ENCODE results near the gene OPA3.

OPA3 gene

DNA sequence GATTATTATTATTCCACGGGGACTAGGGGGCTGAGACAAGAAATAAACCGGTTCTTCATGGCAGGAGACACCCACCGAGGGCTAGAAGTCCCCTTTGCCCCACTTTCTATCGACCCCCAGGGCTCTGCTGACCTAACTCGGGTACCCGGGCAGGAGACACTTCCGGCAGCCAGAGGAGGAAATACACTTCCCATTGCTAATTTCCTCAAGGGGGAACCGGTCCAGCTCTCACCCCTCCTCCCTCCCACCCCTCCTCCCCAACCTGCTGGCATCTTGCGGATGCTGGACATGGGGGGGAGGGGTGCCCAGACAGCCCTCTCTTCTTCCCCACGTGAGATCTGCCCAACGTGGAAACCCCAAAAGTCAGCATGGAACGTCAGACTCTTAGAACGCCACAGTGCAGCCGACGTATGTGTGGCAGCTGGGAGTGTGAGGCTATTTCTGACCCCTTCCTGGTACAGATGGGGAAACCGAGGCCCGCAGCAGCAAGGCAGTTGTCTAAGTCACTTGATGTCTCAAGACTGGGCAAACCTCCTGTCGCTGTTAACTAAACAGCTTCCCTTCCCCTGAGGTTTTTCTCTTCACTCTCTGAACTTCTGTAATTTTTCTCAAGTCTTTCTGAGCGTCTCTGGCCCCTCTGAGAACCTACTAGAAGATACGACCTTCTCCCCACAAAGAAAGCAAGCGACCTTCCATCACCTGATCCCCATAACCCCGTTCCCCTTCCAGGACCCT is 13.8 kb upstream of the OPA3 start:
- peak; percentile 88 for DNase-seq (ENCODE audit: low spot score)

DNA sequence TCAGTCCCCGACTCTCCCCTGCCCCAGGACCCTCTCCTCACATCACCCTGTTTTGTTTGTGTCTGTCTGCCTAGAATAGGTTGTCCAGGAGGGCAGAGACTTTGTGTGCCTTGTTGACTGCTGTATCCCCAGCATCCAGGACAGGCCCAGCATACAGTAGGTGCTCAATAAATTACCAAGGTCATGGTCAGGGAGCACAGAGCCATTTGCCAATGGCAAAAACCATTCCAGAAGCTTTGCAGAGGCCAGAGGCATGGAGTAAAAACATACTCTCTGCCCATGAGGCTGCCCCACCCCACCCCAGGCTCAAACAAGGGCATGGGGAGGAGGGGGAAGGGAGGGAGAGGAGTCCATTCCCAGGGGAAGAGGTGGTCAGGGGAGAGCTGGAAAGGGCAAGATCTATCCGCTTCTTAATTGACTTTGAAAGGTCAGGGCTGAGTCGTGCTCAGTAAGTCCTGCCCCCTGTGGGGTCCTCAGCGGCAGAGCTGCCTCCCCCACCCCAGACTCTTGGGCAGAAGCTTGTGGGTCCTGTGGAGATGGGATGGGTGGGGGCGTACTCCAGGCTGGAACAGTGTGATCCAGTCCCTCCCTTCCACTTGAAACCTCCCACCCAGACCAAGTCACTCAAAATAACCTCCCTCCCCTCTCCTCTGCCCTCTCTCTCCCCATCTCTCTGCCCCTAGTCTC is 13.0 kb upstream of the OPA3 start:
- no peak for DNase-seq (ENCODE audit: low spot score)

DNA sequence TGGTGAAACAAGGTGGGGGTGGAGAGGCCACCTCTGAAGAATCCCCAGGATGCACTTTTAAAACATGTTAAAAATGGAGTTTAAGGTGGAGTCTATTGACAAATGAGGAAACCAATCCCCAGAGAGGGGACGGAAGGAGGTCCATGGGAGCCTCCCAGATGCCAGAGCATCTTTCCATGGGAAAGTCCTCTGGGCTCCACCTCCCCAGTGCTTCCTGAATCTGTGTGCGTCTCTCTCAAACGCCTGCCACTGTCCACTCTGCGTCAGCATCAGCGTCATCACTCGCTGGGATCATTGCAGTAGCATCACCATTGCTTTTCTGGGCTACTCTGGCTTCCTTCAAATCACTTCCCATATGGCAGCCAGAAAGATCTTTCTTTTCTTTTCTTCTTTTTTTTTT is 11.2 kb upstream of the OPA3 start:
- no peak for DNase-seq (ENCODE audit: low spot score)

DNA sequence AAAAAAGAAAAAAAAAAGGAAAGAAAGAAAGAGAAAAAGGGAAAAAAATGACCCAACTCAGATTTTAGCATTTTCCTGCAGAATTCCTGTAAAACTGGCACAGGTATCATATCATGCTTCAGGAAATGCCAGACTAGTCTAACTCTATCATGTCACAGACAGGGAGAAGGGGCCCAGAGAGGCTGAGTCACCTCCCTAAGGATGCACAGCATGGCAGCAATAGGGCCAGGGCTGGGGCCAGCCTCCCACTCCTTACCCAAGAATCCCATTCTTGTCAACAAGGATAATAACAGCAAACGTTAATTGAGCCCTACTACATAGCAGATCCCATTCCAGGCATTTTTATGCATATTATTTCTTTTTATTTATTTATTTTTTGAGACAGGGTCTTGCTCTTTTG is 8.9 kb upstream of the OPA3 start:
- DNase-seq (ENCODE audit: low spot score): no peak

DNA sequence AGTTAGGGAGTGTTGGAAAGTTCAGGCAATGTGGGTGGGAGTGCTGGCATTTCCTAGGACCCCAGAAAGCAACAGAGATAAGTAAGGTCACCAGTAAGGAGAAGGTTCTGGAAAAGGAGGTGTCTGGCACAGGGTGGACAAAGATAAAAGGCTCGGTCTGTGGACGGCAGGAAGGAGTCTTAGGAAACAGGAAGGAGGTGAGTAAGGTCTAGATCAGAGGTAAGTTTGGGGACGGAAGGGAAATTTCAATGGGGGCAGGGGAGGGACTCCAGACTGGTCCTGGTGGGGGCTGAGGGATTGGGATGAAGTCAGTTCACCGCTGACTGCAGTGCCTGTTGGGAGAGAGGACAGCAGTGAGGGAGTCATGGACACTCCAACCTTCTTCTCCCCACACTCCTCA is 7.8 kb upstream of the OPA3 start:
- peak; percentile 91 for DNase-seq (ENCODE audit: low spot score)

DNA sequence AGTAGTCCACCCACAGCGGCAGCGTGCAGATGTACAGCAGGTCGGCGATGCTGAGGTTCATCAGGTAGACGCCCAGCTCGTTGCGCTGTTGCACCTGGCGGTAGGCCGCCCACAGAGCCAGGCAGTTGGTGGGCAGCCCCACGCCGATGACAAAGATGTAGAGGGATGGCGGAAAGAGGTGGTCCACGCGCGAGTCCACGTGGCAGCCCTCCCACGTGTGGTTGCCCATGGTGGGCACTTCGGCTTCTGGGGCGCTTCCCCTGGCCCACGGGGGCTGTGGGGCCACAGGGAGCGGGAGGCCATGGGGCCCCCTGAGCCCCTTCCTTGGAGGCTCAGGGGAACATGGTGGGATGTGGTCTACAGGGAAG is 7.0 kb upstream of the OPA3 start:
- no peak for DNase-seq (ENCODE audit: low spot score)

DNA sequence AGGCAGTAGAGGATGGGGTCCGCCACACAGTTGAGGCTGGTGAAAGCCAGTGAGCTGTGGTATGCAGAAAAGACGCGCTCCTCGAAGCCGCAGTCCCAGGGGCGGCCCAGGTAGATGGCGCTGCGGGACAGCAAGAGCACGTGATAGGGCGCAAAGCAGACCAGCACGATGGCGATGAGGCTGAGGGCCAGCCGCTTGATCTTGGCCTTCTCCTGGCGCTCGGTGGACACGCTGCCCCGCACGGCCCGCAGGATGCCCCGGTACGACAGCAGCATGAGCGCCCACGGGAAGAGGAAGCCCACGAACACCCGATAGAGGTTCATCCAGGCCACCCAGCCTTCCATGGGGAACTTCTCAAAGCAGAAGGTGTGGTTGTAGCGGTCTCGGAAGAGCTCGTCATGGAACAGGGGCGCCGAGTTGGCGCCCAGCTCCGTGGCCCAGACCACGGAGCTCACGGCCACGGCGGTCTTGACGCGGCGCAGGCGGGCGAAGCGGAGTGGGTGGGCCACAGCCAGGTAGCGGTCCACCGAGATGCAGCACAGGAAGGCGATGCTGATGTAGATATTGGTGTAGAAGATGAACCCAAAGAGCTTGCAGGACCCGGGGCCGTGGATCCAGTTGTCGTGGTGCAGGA is 6.5 kb upstream of the OPA3 start:
- DNase-seq (ENCODE audit: low spot score): no peak

DNA sequence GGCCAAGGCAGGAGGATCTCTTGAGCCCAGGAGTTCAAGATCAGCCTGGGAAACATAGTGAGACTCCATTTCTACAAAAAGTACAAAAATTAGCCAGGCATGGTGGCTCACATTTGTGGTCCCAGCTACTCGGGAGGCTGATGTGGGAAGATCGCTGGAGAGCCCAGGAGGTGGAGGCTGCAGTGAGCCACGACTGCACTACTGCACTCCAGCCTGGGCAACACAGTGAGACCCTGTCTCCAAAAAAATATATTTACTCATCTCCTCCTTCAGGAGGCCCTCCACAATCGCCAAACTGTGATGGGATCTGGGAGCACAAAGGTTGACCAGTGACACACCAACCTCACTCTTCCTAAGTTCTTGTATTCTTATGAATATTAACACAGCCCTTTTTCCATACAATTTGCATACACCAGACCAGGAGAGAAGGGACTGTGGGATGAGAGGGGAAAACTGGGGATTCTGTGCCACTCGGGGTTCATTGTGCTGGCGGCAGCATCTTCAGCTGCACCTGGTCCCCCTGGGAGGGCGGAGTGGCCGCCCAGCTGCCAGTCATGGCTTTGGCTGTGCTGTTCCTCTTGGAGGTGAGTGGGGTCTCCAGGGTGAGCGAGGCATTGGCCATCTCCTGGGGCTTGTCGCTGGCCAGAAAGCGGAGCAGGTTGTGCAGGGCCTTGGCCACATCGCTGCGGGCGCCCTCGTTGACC is 5.8 kb upstream of the OPA3 start:
- no peak for DNase-seq (ENCODE audit: low spot score)

DNA sequence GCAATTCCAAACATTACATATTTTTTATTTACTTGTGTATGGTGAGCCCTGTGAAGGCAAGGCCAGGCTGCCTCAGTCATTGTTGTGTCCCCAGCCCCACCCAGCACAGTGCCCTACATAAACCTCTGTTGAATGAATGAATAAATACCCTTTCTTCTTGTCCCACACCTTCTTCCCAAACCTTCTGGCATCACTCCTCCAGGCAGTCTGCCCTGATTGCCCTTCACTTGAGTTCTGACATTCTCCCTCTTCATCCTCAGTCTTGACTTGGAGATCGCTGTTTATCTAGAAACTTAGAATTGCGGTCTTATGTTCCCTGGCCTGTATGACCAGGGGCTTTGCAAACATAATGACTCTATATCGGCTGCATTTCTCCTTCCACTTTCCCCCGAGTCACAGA is 5.2 kb upstream of the OPA3 start:
- DNase-seq (ENCODE audit: low spot score): no peak

DNA sequence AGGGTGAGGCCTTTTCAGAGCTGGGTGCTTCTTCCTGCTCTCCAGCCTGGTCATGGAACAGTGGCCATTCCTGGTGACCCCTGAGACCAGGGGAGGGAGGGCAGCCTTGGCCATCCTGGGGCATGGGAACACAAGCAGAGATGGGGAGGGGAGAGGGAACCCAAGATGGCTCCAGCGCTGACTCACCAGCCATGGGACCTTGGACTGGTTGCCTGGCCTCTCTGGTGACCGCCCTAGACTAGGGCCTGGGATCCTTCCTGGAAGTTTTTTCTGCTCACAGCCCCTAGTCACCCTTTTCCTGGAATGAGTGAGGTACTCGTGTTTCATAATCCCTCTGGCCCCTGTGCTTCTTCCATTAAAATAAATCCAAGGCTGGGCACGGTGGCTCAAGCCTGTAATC is 3.3 kb upstream of the OPA3 start:
- peak; percentile 30 for DNase-seq (ENCODE audit: low spot score)

DNA sequence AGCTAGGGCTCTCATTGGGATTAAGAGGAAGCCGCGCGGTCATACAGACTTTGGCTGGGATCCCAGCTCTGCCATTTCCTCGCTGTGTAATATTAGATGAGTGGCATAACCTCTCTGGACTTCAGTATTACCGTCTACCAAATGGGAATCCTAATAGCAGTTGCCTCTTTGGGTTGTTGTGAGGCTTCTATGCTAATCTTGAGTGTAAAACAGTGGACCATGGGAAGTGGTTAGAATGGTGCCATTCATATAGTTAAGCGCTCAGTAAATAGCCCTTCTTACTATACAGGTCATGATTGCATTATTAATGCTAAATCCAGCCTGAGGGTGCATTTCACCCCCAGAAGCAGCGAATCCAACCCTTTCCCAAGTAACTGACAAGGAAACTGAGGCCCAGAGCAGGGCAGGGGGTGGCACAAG is 566 bp upstream of the OPA3 start:
- DNase-seq (ENCODE audit: low spot score): no peak

DNA sequence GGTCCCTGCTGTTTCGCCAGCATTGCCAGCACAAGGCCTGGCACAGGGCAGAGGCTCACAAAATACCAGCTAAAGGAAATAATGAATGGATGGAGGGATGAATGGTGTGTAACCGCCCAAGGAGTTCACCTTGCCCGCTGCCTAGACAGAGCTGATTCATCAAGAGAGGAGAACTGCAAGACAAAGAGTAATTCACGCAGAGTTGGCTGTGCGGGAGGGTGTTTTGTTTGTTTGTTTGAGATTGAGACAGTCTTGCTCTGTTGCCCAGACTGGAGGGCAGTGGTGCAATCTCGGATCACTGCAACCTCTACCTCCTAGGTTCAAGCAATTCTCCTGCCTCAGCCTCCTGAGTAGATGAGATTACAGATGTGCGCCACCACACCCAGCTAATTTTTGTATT is 3.0 kb downstream of the OPA3 start:
- DNase-seq (ENCODE audit: low spot score): no peak

DNA sequence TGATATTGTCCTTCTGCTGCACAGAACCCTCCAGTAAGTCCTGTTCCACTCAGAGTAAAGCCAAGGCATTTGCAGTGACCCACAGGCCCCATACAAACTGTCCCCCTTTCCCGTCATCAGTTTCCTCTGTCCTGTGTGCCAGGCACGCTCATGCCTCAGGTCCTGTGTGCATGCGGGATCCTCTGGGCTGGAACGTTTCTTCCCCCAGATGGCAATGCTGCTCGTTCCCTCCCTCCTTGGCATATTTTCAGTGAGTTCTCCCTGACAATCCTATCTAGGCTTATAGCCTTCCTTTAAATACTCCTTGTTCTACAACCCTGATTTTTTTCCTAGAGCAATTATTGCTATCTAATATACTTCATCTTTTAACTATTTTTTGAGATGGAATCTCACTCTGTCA is 5.7 kb downstream of the OPA3 start:
- DNase-seq (ENCODE audit: low spot score): no peak

DNA sequence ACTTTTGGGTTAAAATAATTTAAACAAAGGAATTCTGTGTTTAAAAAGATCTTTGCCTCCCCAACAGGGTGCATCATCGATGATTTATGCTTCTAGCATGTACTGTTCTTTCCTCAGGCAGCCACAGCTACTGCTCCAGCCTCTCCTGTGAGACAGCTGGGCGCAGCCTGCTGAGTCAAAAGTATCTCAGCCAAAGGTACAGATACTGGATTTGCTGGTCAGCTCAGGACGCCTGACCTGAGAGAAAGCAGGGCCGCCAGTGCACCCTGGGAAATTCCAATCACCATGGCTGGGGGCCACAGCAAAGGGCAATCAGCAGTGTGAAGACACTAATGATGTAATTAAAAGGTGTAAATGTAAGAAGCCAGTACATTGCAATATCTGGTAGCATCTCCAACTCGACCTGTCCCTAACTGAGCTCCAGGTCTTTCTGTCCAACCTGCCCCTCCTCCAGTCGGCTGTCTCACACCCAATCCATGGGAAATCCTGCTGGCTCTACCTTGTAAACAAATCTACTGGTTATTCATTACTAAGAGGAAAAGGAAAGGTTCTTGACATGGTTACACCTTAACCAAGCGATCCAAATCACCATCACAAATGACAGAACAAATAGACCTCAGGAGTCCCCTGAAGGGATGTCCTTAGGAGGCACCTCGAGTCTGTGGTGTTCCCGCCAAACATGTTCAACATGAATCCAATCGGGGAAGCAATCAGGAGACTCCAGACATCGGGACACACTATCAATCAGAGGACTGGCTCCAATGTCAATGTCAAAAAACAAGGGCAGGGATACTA is 7.3 kb downstream of the OPA3 start:
- DNase-seq (ENCODE audit: low spot score): peak; percentile 26

DNA sequence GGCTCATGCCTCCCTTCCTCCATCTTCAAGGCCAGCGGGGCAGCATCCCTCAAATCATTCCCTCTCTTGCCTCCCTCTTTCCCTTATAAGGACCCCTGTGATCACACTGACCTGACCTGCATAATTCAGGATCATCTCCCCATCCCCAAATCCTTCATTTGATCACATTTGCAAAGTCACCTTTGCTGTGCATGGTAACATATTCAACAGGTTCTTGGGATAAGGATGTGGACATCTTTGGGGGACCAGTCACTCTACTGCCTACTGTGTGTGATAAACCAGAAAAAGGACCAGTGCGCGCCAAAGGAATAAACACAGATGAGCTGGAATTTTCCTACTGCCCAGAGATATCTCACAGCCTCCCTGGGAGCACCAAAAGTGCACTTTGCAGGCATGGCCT is 7.9 kb downstream of the OPA3 start:
- DNase-seq (ENCODE audit: low spot score): no peak

DNA sequence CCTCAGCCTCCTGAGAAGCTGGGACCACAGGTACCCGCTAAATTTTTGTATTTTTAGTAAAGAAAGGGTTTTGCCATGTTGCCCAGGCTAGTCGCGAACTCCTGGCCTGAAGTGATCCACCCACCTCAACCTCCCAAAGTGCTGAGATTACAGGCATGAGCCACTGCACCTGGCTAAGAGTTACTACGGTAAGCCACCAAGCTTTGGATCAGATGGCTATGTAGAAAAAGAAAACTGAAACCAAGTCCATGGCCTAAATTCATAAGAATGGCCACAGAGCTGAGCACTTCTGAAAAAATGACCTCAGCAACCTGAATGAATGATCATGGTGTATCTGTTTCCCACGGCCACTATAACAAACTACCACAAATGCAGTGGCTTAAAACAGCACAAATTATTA is 9.4 kb downstream of the OPA3 start:
- no peak for DNase-seq (ENCODE audit: low spot score)

DNA sequence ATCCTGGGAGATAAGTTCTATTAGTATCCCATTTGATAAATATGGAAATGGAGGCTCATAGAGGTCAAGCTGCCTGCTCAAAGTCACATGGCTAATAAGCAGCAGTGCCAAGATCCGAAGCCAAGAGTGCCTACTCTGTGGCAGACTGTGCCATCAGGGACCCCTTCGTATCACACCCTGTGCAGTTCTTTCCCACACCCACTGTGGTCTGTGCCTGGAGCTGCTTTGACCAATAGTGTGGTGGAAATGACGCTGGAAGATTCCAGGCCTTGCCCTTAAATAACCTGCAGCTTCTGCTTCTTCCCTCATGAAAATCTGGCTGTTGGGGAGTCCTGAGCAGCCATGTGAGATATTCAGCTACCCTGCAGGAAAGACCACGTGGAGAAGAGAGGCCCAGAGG is 10.1 kb downstream of the OPA3 start:
- no peak for DNase-seq (ENCODE audit: low spot score)

DNA sequence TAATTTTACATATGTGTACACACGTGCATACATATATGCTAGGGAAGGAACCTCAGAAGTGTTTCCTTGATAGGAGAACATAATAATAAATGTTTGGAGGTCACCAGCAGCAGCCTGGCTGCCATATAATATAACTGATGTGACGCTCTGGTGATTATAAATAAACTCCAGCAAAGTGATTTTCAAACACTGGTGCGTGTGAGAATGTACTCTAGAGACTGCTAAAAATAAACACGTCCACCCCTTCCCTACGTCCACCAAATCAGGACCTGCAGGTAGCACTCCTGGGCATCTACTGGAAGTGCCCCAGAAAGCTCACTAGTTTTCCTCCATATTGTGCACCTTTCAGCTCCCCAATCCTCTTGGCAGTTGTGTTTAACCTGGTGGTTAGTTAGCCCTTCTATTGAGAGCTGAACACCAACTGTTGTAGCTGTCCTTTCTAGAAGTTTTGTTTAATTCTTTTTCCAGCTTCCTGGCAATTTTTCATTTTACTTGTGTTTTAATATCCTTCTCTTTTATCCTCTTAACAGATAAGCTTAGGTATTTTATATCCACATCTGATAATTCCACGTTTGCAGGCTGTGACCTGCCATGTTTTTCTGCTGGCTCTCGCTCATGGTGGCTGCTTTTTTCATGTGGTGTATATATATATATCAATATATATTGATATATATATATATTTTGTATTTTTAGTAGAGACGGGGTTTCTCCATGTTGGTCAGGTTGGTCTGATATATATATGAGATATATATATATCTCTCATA is 13.0 kb downstream of the OPA3 start:
- DNase-seq (ENCODE audit: low spot score): no peak

DNA sequence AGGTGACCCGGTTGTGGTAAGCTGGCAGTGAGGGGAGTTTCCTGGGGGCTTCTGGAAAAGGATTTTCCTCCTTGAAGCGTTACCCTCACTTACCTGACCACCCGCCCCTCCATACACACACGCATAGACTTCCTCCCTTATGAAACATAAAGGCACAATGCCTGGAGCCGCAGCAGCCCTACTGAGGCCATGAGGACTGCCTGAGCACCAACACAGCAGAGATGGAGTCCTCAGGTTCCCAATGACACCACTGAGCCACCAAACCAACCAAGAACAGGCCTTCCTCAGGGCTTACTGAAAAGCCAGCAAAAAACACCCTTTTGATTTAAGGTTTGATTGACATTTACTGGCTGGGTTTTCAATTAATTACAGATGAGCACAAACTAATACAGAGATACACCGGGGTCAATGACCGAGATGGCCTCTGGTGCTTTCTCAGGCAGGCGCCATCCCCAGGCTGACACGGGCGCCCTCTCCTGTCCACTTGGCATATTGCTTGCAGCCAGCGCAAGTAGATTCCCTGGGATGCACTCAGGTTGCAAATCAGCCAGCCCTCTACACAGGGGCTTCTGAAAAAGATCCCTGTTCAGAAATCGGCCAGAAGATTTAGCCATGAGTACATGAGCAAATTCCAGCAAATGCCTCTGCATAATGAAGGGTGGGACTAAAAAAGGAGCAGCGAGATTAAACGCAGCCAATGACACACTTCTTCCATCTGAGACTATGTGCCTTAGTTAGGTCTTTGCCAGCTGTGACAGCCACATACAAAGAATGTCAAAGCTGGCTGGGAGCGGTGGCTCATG is 14.8 kb downstream of the OPA3 start:
- no peak for DNase-seq (ENCODE audit: low spot score)

DNA sequence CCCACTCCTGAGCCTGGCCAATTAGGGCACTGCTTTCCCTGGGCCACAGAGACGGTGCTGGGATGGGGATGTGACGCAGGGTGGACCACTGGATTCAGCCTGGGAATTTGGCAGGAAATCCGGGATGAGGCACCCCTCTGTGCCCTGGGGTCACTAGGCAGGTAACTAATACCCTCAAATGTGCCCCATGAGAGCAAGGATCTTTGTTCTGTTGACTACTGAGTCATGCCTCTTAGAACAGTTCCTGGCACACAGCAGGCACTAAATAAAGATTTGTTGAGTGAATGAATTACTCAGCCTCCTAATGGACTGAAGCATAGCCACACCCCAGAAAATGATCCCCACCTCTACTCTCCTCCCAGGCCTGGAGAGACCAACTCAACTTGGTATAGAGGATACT is 15.9 kb downstream of the OPA3 start:
- DNase-seq (ENCODE audit: low spot score): peak; percentile 89

DNA sequence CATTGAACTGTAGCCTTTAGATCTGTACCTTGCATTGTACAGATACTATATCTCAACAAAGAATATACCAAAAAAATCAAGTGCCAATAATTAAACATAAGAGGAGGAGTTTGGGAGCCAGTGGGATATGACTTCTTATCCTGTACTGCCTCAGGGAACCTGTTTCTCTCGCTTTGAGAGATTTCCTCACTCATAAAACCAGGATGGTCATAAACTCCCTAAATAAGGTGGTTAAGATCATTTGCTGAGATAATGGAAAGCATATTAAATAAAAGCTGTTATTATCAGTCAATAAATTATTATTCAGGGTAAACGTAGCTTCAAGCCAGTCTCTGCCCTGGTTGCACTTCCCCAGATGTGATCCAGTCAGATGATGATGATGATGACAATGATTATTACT is 17.0 kb downstream of the OPA3 start:
- DNase-seq (ENCODE audit: low spot score): no peak

Measured in kidney capillary endothelial cell (primary cell).